GM19455 (cell line): ENCODE measurements around the gene ANKRD10.

ENCODE experiments used
- ATAC-seq: cut with Tn5 transposase; IDR thresholded peaks from one replicate; pipeline ENCODE4 v1.9.1; 2021; ENCODE audit not compliant: unreplicated experiment

ANKRD10 gene

GRCh38 chr13:110915874-110916206 is 971 bp upstream of the ANKRD10 start:
- ATAC-seq = no peak

- ATAC-seq = peak; percentile 42
These were observed 375 bp downstream of the ANKRD10 start for GRCh38 chr13:110914331-110915056.

- no peak for ATAC-seq
These were observed 863 bp downstream of the ANKRD10 start for GRCh38 chr13:110914081-110914330.

- ATAC-seq = no peak
These were observed 1.4 kb downstream of the ANKRD10 start for GRCh38 chr13:110913322-110914080.

- no peak for ATAC-seq
These were observed 2.2 kb downstream of the ANKRD10 start for GRCh38 chr13:110912651-110913051.

GRCh38 chr13:110911880-110912279 is 3.0 kb downstream of the ANKRD10 start:
- no peak for ATAC-seq

- ATAC-seq = no peak
These were observed 4.6 kb downstream of the ANKRD10 start for GRCh38 chr13:110910013-110910890.

GRCh38 chr13:110907951-110908898 is 6.6 kb downstream of the ANKRD10 start:
- ATAC-seq = no peak

- no peak for ATAC-seq
These were observed 7.6 kb downstream of the ANKRD10 start for GRCh38 chr13:110907301-110907700.

GRCh38 chr13:110904748-110905147 is 10.1 kb downstream of the ANKRD10 start:
- no peak for ATAC-seq

GRCh38 chr13:110902370-110902769 is 12.5 kb downstream of the ANKRD10 start:
- no peak for ATAC-seq

GRCh38 chr13:110897521-110897920 is 17.3 kb downstream of the ANKRD10 start:
- ATAC-seq = no peak

- ATAC-seq = no peak
These were observed 17.9 kb downstream of the ANKRD10 start for GRCh38 chr13:110897014-110897413.

- ATAC-seq = no peak
These were observed 20.8 kb downstream of the ANKRD10 start for GRCh38 chr13:110894086-110894485.

GRCh38 chr13:110893571-110893970 is 21.3 kb downstream of the ANKRD10 start:
- ATAC-seq = no peak

- no peak for ATAC-seq
These were observed 24.3 kb downstream of the ANKRD10 start for GRCh38 chr13:110890279-110891165.

- ATAC-seq = no peak
These were observed 26.5 kb downstream of the ANKRD10 start for GRCh38 chr13:110888390-110888789.

GRCh38 chr13:110887597-110888333 is 27.1 kb downstream of the ANKRD10 start:
- ATAC-seq = no peak
